HG02870 (cell line): Measurements from ENCODE around the gene B9D1.
A peak's percentile ranks its signal among the peaks of the same experiment; 100 is the strongest.

ENCODE experiments used
- ATAC-seq: cut with Tn5 transposase; IDR thresholded peaks from one replicate; pipeline ENCODE4 v1.9.1; 2021; ENCODE audit warnings: mild to moderate bottlenecking, moderate library complexity; ENCODE audit not compliant: unreplicated experiment

Gene B9D1

GRCh38 chr17:19377602-19378415, 15.3 kb upstream of the B9D1 start:
- ATAC-seq = peak; percentile 93

- no peak for ATAC-seq
These were observed 14.3 kb upstream of the B9D1 start for GRCh38 chr17:19376811-19377210.

GRCh38 chr17:19375732-19376131, 13.2 kb upstream of the B9D1 start:
- ATAC-seq = no peak

DNA sequence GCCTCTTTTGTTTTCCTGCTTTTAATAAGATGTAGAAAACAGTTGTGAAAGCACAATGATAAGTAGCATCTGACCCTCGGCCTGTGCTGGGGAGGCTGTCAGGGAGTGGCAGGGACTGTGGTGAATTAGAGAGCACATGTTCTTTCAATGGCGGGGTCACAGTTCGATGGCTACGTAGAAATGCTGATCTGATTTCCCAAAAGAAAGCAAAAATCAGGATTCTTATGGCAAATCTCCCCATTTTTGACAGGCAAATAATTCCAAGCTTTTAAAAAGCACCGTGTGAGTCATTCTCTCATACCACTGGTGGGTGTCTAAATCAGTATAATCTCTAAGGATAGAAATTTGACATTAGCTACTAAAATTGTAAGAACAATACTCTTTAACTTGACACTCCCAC, 11.6 kb upstream of the B9D1 start:
- ATAC-seq = no peak

- ATAC-seq = no peak
These were observed 10.5 kb upstream of the B9D1 start for GRCh38 chr17:19372866-19373504.

- ATAC-seq = no peak
These were observed 9.9 kb upstream of the B9D1 start for GRCh38 chr17:19372439-19372838.

DNA sequence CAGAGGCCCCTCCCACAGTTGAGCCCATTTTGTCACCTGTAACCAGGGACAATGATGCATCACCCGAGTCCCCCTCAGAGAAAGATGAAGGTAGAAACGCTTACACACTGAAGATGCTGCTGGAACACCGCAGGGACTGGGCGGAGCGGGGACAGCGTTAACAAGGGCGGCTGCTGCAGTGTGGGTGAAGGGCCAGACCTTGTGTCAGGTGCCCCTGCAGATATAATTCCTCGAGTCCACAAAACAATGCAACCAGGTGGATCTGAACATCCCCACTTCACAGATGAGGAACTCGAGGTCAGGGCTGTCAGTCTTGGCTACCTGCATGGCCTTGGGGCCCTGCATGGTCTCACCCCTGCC, 9.5 kb upstream of the B9D1 start:
- ATAC-seq = no peak

GRCh38 chr17:19371259-19372010, 8.9 kb upstream of the B9D1 start:
- ATAC-seq = no peak

- no peak for ATAC-seq
These were observed 8.0 kb upstream of the B9D1 start for GRCh38 chr17:19370493-19370960.

GRCh38 chr17:19369846-19370492, 7.4 kb upstream of the B9D1 start:
- no peak for ATAC-seq

DNA sequence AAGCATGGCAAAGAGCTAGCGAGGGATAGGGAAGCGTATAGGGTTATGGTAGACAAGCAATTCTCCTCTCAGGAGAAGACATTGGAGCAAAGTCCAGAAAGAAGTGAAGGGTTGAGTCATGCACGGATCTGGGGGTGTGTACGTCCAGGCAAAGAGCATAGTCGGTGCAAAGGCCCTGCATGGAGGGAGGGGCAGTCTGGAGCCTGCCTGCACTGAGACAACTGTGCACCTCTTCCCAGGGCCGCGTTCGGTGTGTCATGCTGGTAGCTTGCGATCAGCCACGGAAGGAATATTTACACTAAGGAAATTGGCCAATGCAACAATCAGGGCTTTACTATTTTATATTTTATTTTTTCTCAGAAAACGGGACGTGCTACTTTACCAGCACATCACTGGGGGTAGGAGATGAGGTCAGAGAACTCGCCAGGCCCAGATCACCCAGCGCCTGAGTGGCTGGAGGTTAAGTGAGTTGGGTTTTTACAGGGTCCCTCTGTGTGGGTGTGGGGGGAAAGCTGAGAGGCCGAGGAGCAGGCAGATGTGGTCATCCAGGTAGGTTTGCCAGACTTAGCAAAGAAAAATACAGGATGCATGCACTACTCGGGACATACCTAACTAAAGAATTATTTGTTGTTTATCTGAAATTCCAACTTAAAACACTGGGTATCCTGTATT, 6.7 kb upstream of the B9D1 start:
- ATAC-seq = no peak

- no peak for ATAC-seq
These were observed 5.7 kb upstream of the B9D1 start for GRCh38 chr17:19368229-19368628.

GRCh38 chr17:19366637-19366972, 4.1 kb upstream of the B9D1 start:
- no peak for ATAC-seq

DNA sequence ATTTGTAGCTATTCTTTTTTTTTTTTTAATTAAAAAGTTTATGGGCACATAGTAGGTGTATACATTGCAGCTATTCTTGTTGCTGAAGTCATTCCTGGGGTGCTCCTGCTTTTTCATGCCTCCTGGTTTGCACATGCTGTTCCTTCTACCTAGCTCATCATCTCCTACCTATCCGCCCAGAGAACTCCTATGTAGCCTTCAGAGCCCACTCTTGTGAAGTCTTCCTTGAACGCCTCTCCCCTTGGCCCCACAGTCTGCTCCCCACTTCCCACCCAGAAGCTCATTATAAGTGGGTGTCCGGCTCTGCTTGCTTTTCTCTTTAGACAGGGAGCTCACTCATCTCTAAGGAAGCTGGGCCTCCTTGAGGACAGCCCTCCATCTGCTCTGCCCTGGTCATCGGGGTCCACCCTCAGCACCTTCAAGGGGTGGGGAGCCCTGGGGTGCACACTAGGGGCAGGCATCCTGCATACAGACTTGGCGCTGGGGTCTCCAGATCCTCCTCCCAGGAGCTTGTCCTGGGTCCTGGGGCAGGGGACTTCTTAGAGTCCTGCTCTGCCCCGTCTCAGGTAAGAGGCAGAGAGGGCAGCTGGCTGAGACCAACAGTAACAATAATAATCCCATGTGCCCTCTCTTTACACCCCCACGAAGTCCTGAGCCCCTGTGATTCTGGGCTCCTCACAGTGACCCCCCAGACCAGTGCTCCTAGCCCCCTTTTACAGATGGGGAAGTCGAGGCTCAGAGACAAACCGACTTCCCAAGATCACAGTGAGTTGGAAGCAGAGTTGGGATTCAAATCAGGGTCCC, 3.5 kb upstream of the B9D1 start:
- ATAC-seq = no peak

DNA sequence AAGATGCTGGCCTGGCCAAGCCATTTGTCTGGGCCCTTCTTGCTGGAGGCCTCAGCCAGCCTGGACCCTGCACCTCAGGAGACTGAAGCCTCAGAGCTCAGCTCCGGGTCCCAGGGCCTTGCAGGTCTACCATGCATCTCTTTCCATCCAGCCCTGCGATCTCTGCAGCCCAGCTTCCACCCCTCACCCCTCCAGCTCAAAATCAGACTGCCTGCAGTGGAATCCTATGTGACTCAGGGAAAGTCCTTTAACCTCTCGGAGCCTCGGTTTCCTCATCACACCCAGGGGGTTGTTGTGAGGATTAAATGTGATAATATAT, 2.9 kb upstream of the B9D1 start:
- ATAC-seq = no peak

- ATAC-seq = no peak
These were observed 2.4 kb upstream of the B9D1 start for GRCh38 chr17:19364699-19365498.

GRCh38 chr17:19363460-19364035, 1.0 kb upstream of the B9D1 start:
- ATAC-seq = no peak

DNA sequence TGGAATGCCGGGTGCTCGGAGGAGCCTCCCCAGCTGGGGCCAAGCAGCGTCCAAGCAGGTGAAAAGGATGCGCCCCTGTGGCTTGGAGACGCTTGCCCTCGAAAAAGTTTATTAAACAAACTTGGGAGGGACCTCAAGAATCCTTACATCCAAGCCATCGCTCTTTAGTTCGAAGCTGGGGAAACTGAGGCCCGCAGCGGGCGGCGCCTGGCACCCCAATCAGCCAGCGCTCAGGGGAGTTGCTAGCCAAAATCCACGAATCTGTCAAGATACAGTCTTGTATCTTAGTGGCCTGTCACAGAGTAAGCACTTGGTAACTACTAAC, 553 bp upstream of the B9D1 start:
- ATAC-seq = no peak

- no peak for ATAC-seq
These were observed 613 bp downstream of the B9D1 start for GRCh38 chr17:19361944-19362276.
